ENCODE results near the gene CIC. TPM values are rescaled to one million over a fixed set of nuclear protein-coding genes. Genes with fewer than 3 reads are reported as not detected.

The CIC gene
- total and polyA plus RNA-seq, 2 of the 13 experiments (the other 11 are each of a cell fraction or from before 2014, with no cell fraction given), result 5.9 to 8.0 TPM

GRCh38 chr19:42273407-42274064 is 4.5 kb downstream of the CIC start (continued):
- TF ChIP-seq FOXO4 (CRISPR knock-in tag; conservative IDR thresholded peaks at IDR 0.05) (0 out of 2 replicates have a peak, but pooled peaks have one; percentile 38), STAT6 (CRISPR knock-in tag; IDR thresholded peaks at IDR 0.05; ENCODE audit: borderline replicate concordance) (no peak), ZNF331 (CRISPR knock-in tag; IDR thresholded peaks at IDR 0.05) (no peak), ZNF670 (CRISPR knock-in tag; IDR thresholded peaks at IDR 0.05; ENCODE audit: borderline replicate concordance) (no peak), CEBPZ (IDR thresholded peaks at IDR 0.05; ENCODE audit: low read length) (no peak)
